ENCODE data around the gene PDE7B.

Gene PDE7B

DNA sequence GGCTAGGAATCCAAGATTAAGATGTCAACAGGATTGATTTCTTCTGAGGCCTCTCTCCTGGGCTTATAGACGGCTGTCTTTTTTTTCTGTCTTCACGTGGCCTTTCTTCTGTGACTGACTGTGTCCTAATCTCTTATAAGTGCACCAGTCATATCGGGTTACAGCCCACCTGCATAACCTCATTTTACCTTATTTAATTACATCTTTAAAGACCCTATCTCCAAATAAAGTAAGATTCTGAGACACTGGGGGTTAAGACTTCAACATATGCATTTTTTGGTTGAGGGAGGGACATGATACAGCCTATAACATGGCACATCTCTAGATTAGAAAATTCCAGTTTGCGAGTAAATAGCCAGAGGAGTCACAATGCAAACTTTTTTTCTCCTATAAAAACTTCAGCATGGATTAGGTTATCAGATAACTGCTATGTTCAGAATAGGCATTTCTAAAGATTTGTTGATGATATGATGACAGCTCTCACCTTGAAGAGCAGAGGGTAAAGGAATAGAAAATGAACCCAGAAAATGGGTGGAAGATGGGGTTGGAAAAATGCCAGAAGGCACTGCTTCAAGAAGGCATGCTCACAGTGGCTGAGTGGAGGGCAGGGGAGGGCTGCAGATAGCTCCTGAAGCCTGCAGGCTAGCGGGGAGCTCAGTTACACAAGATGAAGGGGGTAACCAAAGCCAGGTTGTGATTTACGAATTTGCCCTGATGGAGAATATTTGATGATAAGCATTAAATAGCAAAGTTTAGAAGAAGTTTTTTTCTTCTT, 8.7 kb upstream of the PDE7B start (continued):
- TF ChIP-seq, protein P1, sequence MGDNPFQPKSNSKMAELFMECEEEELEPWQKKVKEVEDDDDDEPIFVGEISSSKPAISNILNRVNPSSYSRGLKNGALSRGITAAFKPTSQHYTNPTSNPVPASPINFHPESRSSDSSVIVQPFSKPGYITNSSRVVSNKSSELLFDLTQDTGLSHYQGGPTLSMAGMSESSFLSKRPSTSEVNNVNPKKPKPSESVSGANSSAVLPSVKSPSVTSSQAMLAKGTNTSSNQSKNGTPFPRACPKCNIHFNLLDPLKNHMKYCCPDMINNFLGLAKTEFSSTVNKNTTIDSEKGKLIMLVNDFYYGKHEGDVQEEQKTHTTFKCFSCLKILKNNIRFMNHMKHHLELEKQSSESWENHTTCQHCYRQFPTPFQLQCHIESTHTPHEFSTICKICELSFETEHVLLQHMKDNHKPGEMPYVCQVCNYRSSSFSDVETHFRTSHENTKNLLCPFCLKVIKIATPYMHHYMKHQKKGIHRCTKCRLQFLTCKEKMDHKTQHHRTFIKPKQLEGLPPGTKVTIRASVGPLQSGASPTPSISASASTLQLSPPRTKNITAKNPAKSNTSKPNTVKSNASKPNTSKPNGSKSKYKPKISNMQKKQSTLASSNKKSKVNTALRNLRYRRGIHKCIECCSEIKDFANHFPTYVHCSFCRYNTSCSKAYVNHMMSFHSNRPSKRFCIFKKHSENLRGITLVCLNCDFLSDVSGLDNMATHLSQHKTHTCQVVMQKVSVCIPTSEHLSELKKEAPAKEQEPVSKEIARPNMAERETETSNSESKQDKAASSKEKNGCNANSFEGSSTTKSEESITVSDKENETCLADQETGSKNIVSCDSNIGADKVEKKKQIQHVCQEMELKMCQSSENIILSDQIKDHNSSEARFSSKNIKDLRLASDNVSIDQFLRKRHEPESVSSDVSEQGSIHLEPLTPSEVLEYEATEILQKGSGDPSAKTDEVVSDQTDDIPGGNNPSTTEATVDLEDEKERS (tag by site-specific recombination; IDR thresholded peaks at IDR 0.05): no peak
- TF ChIP-seq ZNF776 (tag by site-specific recombination; IDR thresholded peaks at IDR 0.05; ENCODE audit: borderline replicate concordance): no peak
- peak; percentile 76 for TF ChIP-seq ZNF843 (tag by site-specific recombination; IDR thresholded peaks at IDR 0.05)
- no peak for TF ChIP-seq ZNF585B (tag by site-specific recombination; IDR thresholded peaks at IDR 0.05)
- no peak for TF ChIP-seq ZNF221 (tag by site-specific recombination; IDR thresholded peaks at IDR 0.05; ENCODE audit: borderline replicate concordance)
- TF ChIP-seq ZNF175 (tag by site-specific recombination; IDR thresholded peaks at IDR 0.05): no peak
- TF ChIP-seq ZNF138 (tag by site-specific recombination; IDR thresholded peaks at IDR 0.05; ENCODE audit: borderline replicate concordance): no peak
- TF ChIP-seq, protein P2, sequence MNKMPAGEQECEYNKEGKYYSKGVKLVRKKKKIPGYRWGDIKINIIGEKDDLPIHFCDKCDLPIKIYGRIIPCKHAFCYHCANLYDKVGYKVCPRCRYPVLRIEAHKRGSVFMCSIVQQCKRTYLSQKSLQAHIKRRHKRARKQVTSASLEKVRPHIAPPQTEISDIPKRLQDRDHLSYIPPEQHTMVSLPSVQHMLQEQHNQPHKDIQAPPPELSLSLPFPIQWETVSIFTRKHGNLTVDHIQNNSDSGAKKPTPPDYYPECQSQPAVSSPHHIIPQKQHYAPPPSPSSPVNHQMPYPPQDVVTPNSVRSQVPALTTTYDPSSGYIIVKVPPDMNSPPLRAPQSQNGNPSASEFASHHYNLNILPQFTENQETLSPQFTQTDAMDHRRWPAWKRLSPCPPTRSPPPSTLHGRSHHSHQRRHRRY (tag by site-specific recombination; IDR thresholded peaks at IDR 0.05): no peak
- TF ChIP-seq, protein P3, sequence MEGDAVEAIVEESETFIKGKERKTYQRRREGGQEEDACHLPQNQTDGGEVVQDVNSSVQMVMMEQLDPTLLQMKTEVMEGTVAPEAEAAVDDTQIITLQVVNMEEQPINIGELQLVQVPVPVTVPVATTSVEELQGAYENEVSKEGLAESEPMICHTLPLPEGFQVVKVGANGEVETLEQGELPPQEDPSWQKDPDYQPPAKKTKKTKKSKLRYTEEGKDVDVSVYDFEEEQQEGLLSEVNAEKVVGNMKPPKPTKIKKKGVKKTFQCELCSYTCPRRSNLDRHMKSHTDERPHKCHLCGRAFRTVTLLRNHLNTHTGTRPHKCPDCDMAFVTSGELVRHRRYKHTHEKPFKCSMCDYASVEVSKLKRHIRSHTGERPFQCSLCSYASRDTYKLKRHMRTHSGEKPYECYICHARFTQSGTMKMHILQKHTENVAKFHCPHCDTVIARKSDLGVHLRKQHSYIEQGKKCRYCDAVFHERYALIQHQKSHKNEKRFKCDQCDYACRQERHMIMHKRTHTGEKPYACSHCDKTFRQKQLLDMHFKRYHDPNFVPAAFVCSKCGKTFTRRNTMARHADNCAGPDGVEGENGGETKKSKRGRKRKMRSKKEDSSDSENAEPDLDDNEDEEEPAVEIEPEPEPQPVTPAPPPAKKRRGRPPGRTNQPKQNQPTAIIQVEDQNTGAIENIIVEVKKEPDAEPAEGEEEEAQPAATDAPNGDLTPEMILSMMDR (tag by site-specific recombination; IDR thresholded peaks at IDR 0.05): no peak
- TF ChIP-seq ZNF335 (tag by site-specific recombination; conservative IDR thresholded peaks at IDR 0.05): peak; percentile 22; the same call in 1 of the 2 replicates
- TF ChIP-seq SP7 (tag by site-specific recombination; IDR thresholded peaks at IDR 0.05): peak; percentile 55; the same call in 1 of the 2 replicates
- TF ChIP-seq KLF8 (tag by site-specific recombination; IDR thresholded peaks at IDR 0.05): 0 out of 2 replicates have a peak, but pooled peaks have one; percentile 27
- TF ChIP-seq, protein P4, sequence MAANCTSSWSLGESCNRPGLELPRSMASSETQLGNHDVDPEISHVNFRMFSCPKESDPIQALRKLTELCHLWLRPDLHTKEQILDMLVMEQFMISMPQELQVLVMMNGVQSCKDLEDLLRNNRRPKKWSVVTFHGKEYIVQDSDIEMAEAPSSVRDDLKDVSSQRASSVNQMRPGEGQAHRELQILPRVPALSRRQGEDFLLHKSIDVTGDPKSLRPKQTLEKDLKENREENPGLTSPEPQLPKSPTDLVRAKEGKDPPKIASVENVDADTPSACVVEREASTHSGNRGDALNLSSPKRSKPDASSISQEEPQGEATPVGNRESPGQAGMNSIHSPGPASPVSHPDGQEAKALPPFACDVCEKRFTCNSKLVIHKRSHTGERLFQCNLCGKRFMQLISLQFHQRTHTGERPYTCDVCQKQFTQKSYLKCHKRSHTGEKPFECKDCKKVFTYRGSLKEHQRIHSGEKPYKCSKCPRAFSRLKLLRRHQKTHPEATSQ (tag by site-specific recombination; IDR thresholded peaks at IDR 0.05): no peak
- no peak for TF ChIP-seq TCF7L2 (IDR thresholded peaks at IDR 0.05; ENCODE audit: borderline replicate concordance, low read depth, low read length)
- no peak for TF ChIP-seq PRDM1 (tag by site-specific recombination; IDR thresholded peaks at IDR 0.05)
- peak; percentile 27; the same call in 1 of the 2 replicates for TF ChIP-seq OSR2 (tag by site-specific recombination; IDR thresholded peaks at IDR 0.05)
- no peak for TF ChIP-seq IKZF3 (tag by site-specific recombination; IDR thresholded peaks at IDR 0.05)
- no peak for TF ChIP-seq MZF1 (tag by site-specific recombination; IDR thresholded peaks at IDR 0.05; ENCODE audit: borderline replicate concordance)
- TF ChIP-seq ZNF623 (tag by site-specific recombination; IDR thresholded peaks at IDR 0.05): no peak
- peak; percentile 58; the same call in 1 of the 2 replicates for TF ChIP-seq ZXDB (tag by site-specific recombination; IDR thresholded peaks at IDR 0.05)
- TF ChIP-seq FEZF1 (tag by site-specific recombination; IDR thresholded peaks at IDR 0.05): peak; percentile 79

Data from HEK293 (cell line).